Astrocyte (in vitro differentiated cells and primary cell): ENCODE data around the gene TENT5C. TPM values are rescaled to one million over a fixed set of nuclear protein-coding genes. Genes with fewer than 3 reads are reported as not detected.

Source experiments
- DNase-seq: peaks from one replicate; pipeline ENCODE4 v3.0.0-alpha.2; 2010; ENCODE audit warnings: low read depth
- FAIRE-seq: peaks from 2 replicates; lab custom pipeline; 2011; peaks lifted over from hg19 to GRCh38; lab: Jason Lieb, UNC
- H2AFZ ChIP-seq: 2 replicates; pipeline ENCODE4 v1.6.0; 2012; ENCODE audit warnings: low read depth, low read length, inconsistent platforms
- H3K27ac ChIP-seq: 2 replicates; pipeline ENCODE4 v1.5.1; 2011; ENCODE audit warnings: low read depth, low read length, inconsistent platforms
- H3K27me3 ChIP-seq: 2 replicates; pipeline ENCODE4 v1.6.0; 2011; ENCODE audit warnings: low read length, inconsistent platforms; ENCODE audit not compliant: insufficient read depth
- H3K36me3 ChIP-seq: 2 replicates; pipeline ENCODE4 v1.5.1; 2011; ENCODE audit warnings: low read length, inconsistent platforms; ENCODE audit not compliant: insufficient read depth
- H3K4me1 ChIP-seq: 2 replicates; pipeline ENCODE4 v1.5.1; 2011; ENCODE audit warnings: low read length, inconsistent platforms; ENCODE audit not compliant: insufficient read depth
- H3K4me2 ChIP-seq: 2 replicates; pipeline ENCODE4 v1.6.0; 2012; ENCODE audit warnings: low read length, inconsistent platforms
- H3K4me3 ChIP-seq: 2 replicates; pipeline ENCODE4 v1.5.1; 2011; ENCODE audit warnings: low read depth, mild to moderate bottlenecking, low read length, inconsistent platforms; ENCODE audit not compliant: insufficient read depth
- H3K79me2 ChIP-seq: 2 replicates; pipeline ENCODE4 v1.6.0; 2012; ENCODE audit warnings: mild to moderate bottlenecking, low read length, inconsistent platforms; ENCODE audit not compliant: insufficient read depth
- H3K9ac ChIP-seq: 2 replicates; pipeline ENCODE4 v1.6.0; 2012; ENCODE audit warnings: mild to moderate bottlenecking, low read length, inconsistent platforms
- H3K9me3 ChIP-seq: 2 replicates; pipeline ENCODE4 v1.5.1; 2012; ENCODE audit warnings: low read depth, mild to moderate bottlenecking, low read length, inconsistent platforms; ENCODE audit not compliant: insufficient read depth
- H4K20me1 ChIP-seq: 2 replicates; pipeline ENCODE4 v1.6.0; 2012; ENCODE audit warnings: low read length, inconsistent platforms; ENCODE audit not compliant: insufficient read depth
- H3K27ac Mint-ChIP-seq: one replicate; pipeline ENCODE4 v1.8.0; 2021; ENCODE audit warnings: mild to moderate bottlenecking, mixed read lengths; ENCODE audit not compliant: unreplicated experiment
- H3K27me3 Mint-ChIP-seq: one replicate; pipeline ENCODE4 v1.8.0; 2021; ENCODE audit warnings: low read depth, mixed read lengths; ENCODE audit not compliant: unreplicated experiment
- H3K36me3 Mint-ChIP-seq: one replicate; pipeline ENCODE4 v1.8.0; 2021; ENCODE audit warnings: low read depth, mixed read lengths; ENCODE audit not compliant: unreplicated experiment
- H3K4me1 Mint-ChIP-seq: one replicate; pipeline ENCODE4 v1.8.0; 2021; ENCODE audit warnings: low read depth, mixed read lengths; ENCODE audit not compliant: unreplicated experiment
- H3K4me3 Mint-ChIP-seq: one replicate; pipeline ENCODE4 v1.8.0; 2021; ENCODE audit warnings: mild to moderate bottlenecking, moderate library complexity, mixed read lengths; ENCODE audit not compliant: unreplicated experiment
- H3K9me3 Mint-ChIP-seq: one replicate; pipeline ENCODE4 v1.8.0; 2021; ENCODE audit warnings: mild to moderate bottlenecking, mixed read lengths; ENCODE audit not compliant: unreplicated experiment
- CTCF ChIP-seq: IDR thresholded peaks from 2 replicates; pipeline ENCODE4 v1.5.1; 2011; ENCODE audit warnings: low read depth, mild to moderate bottlenecking, inconsistent platforms, low read length, moderate library complexity; ENCODE audit not compliant: insufficient read depth
- EZH2 ChIP-seq: IDR thresholded peaks from 2 replicates; pipeline ENCODE4 v1.6.1; 2012; ENCODE audit warnings: mild to moderate bottlenecking, low read length, inconsistent platforms; ENCODE audit not compliant: insufficient read depth
- total RNA-seq: library from RNA; stranded (reverse); gene quantifications from 2 replicates; pipeline ENCODE4 v1.2.1, GENCODE V29; 2021

The TENT5C gene
- total RNA-seq, 1 donor from 2014 or later: 0.77 TPM

GRCh38 chr1:117594261-117594990 is 11.4 kb upstream of the TENT5C start:
- Mint-ChIP-seq H3K9me3 (no peaks in the 10 kb centered on the region), H3K27me3 (peaks cover 25% of the 10 kb centered on the region), H3K36me3 (peaks cover 2% of the 10 kb centered on the region), H3K27ac (no peak overlapping the region), H3K4me1 (no peaks in the 10 kb centered on the region), H3K4me3 (no peak overlapping the region)
- H4K20me1 ChIP-seq: no peaks in the 10 kb centered on the region
- DNase-seq (no peak), FAIRE-seq (no peak)
- H3K79me2 ChIP-seq: no peaks in the 10 kb centered on the region
- no peak overlapping the region for H3K4me2 ChIP-seq
- H3K27ac ChIP-seq: no peak overlapping the region
- H3K9me3 ChIP-seq: peaks cover 3% of the 10 kb centered on the region
- H3K36me3 ChIP-seq: no peaks in the 10 kb centered on the region
- H2AFZ ChIP-seq: no peak overlapping the region
- no peak for TF ChIP-seq EZH2
- no peak for TF ChIP-seq CTCF
- no peaks in the 10 kb centered on the region for H3K4me1 ChIP-seq
- H3K4me3 ChIP-seq: no peak overlapping the region
- no peaks in the 10 kb centered on the region for H3K27me3 ChIP-seq
- no peak overlapping the region for H3K9ac ChIP-seq

- DNase-seq: no peak
- Mint-ChIP-seq H3K9me3 (no peaks in the 10 kb centered on the region), H3K4me1 (no peaks in the 10 kb centered on the region), H3K36me3 (peaks cover 2% of the 10 kb centered on the region), H3K27me3 (peaks cover 28% of the 10 kb centered on the region), H3K27ac (no peak overlapping the region), H3K4me3 (no peak overlapping the region)
- peaks cover 3% of the 10 kb centered on the region for H3K9me3 ChIP-seq
- H3K9ac ChIP-seq: no peak overlapping the region
- H3K79me2 ChIP-seq: no peaks in the 10 kb centered on the region
- no peaks in the 10 kb centered on the region for H3K27me3 ChIP-seq
- no peak for FAIRE-seq
- no peak overlapping the region for H3K27ac ChIP-seq
- H3K4me3 ChIP-seq: no peak overlapping the region
- no peaks in the 10 kb centered on the region for H3K36me3 ChIP-seq
- H3K4me2 ChIP-seq: no peak overlapping the region
- H3K4me1 ChIP-seq: no peaks in the 10 kb centered on the region
- H4K20me1 ChIP-seq: no peaks in the 10 kb centered on the region
- TF ChIP-seq CTCF (no peak), EZH2 (no peak)
- H2AFZ ChIP-seq: no peak overlapping the region
Observed at GRCh38 chr1:117596023-117596720, 9.7 kb upstream of the TENT5C start.

GRCh38 chr1:117598489-117598888 is 7.4 kb upstream of the TENT5C start:
- Histone ChIP-seq H2AFZ (no peak overlapping the region), H3K36me3 (no peaks in the 10 kb centered on the region), H3K9me3 (no peaks in the 10 kb centered on the region), H3K4me1 (no peaks in the 10 kb centered on the region), H3K4me3 (no peak overlapping the region), H3K4me2 (no peak overlapping the region), H4K20me1 (no peaks in the 10 kb centered on the region), H3K79me2 (no peaks in the 10 kb centered on the region), H3K27ac (no peak overlapping the region), H3K27me3 (peaks cover 8% of the 10 kb centered on the region), H3K9ac (no peak overlapping the region)
- Mint-ChIP-seq H3K36me3 (peaks cover 2% of the 10 kb centered on the region), H3K4me1 (no peaks in the 10 kb centered on the region), H3K4me3 (no peak overlapping the region), H3K27ac (no peak overlapping the region), H3K27me3 (peaks cover 29% of the 10 kb centered on the region), H3K9me3 (no peaks in the 10 kb centered on the region)
- DNase-seq: no peak
- no peak for TF ChIP-seq CTCF
- no peak for TF ChIP-seq EZH2
- FAIRE-seq: no peak
